Mesodermal cell (in vitro differentiated cells): Measurements from ENCODE around the gene NRXN2.

Source experiments
- H3K27ac ChIP-seq: 2 replicates; pipeline ENCODE4 v1.7.0; 2013; ENCODE audit warnings: mild to moderate bottlenecking, low read depth, low read length, moderate library complexity; ENCODE audit not compliant: severe bottlenecking
- H3K36me3 ChIP-seq: 2 replicates; pipeline ENCODE4 v1.7.1; 2013; ENCODE audit warnings: mild to moderate bottlenecking, low read length, moderate library complexity; ENCODE audit not compliant: control insufficient read depth, insufficient read depth
- H3K4me1 ChIP-seq: one replicate; pipeline ENCODE4 v1.7.1; 2013; ENCODE audit warnings: mild to moderate bottlenecking, low read length; ENCODE audit not compliant: insufficient read depth, control insufficient read depth, poor library complexity, severe bottlenecking
- H3K4me3 ChIP-seq: 2 replicates; pipeline ENCODE4 v1.7.0; 2013; ENCODE audit warnings: low read length, control low read depth, mild to moderate bottlenecking; ENCODE audit not compliant: insufficient read depth, poor library complexity, severe bottlenecking; ENCODE audit errors: extremely low read depth
- H3K9me3 ChIP-seq: 2 replicates; pipeline ENCODE4 v1.7.1; 2013; ENCODE audit warnings: mild to moderate bottlenecking, low read length, moderate library complexity; ENCODE audit not compliant: control insufficient read depth
- WGBS, 2 experiments: methylation state at CpG; one replicate each; pipeline ENCODE4 v1.1.5; 2013; ENCODE audit warnings: missing lambda C conversion rate in 2 of 2; ENCODE audit not compliant: insufficient coverage in 2 of 2; 5-methylcytosine and 5-hydroxymethylcytosine counted together

The NRXN2 gene

DNA sequence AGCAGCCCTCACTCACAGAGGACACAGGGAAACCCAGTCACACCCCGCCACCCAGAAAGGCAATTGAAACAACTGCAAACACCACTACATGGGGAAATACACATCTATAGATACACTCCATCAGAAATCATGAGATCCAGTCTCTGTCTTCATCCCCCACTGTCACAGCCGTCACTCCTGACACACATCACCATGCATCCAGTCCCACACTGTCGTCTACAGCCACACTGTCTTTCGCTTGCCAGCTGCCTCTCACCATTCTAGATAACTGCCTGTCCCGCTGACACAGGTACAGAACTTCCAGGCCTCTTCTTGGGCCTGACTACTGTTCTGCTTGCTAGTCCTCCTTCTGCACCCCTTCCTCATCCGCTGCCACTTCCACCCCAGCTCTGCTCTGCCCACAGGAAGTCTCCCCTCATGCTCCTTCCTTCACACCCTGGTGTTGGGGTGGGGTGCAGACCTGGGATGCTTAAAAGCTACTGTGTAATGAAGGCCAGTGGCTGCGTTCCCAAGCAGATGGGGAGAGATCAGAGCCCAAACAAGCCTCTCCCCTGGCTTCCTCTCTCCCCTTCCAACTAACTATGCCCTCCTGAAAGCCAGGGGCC is 89.3 kb downstream of the NRXN2 start:
- H3K36me3 ChIP-seq = no peaks in the 10 kb centered on the region
- H3K4me1 ChIP-seq = no peaks in the 10 kb centered on the region
- no peak overlapping the region for H3K27ac ChIP-seq
- no peak overlapping the region for H3K4me3 ChIP-seq
- H3K9me3 ChIP-seq = no peaks in the 10 kb centered on the region
- WGBS, 2 experiments = 87 to 91% methylated on average over 5 to 6 of the region's 7 CpGs

DNA sequence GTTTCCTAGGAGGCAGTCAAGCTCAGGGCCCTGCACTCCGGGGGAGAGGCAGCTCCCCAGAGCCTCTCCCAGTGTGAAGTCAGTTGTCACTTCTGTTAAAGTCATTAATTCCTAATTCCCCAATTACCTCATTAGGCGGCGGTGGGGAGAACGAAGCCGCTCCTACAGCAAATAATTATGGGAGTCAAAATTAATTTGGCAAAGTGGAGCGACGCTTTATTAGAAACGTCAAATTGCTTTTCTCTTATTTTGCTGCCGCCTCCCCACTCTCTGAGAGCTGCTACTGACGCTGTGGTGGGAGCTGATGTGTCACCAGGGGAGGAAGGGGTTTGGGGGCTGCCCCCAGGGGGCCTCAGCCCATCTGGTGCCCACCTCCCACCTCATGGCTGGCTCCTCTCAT is 90.3 kb downstream of the NRXN2 start:
- no peaks in the 10 kb centered on the region for H3K9me3 ChIP-seq
- 89 to 98% methylated on average over 5 of the region's 10 CpGs for WGBS, 2 experiments
- H3K27ac ChIP-seq = no peak overlapping the region
- no peak overlapping the region for H3K4me3 ChIP-seq
- H3K4me1 ChIP-seq = no peaks in the 10 kb centered on the region
- H3K36me3 ChIP-seq = no peaks in the 10 kb centered on the region

DNA sequence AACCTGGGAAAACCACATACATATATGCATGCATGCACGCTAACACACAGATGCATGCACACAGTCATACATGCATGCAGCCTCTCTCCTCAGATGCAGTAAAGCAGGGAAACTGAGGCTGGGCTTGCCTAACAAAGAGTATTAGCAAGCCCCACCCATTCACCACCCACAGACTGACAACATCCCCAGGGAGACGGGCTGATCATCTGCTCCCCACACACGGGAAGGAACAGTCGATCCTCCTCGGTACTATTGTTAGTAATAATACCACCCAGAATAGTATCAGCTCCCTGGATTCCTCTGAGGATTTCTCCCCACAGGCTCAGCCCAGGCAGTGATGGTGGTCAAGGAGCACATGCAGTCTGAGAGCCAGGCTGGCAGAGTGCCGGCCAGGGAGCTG is 90.8 kb downstream of the NRXN2 start:
- H3K36me3 ChIP-seq = no peaks in the 10 kb centered on the region
- no peak overlapping the region for H3K4me3 ChIP-seq
- WGBS, 2 experiments = 86 to 96% methylated on average over 6 of the region's 6 CpGs
- no peaks in the 10 kb centered on the region for H3K4me1 ChIP-seq
- no peak overlapping the region for H3K27ac ChIP-seq
- no peaks in the 10 kb centered on the region for H3K9me3 ChIP-seq

DNA sequence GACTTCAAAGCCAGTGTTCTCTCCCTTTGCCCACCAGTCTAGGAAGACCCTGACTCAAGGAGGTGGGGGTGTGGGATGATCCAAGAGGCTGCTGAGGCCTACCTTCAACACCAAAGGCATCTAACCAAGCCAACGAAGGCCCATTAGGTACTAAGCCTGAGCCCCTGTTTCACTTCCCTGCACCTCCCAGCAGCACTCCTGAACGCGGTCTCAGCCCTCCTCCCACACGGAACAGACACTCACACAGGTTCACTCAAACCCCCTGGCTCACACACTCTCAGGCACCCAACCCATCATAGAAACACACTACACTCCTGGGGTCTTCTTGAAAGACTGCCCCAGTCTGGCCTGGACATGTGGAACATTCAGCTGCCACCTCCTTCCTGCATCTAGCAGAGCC is 91.3 kb downstream of the NRXN2 start:
- 90 to 93% methylated on average over 4 of the region's 4 CpGs for WGBS, 2 experiments
- H3K4me1 ChIP-seq = no peaks in the 10 kb centered on the region
- H3K4me3 ChIP-seq = no peak overlapping the region
- H3K27ac ChIP-seq = no peak overlapping the region
- no peaks in the 10 kb centered on the region for H3K36me3 ChIP-seq
- no peaks in the 10 kb centered on the region for H3K9me3 ChIP-seq

DNA sequence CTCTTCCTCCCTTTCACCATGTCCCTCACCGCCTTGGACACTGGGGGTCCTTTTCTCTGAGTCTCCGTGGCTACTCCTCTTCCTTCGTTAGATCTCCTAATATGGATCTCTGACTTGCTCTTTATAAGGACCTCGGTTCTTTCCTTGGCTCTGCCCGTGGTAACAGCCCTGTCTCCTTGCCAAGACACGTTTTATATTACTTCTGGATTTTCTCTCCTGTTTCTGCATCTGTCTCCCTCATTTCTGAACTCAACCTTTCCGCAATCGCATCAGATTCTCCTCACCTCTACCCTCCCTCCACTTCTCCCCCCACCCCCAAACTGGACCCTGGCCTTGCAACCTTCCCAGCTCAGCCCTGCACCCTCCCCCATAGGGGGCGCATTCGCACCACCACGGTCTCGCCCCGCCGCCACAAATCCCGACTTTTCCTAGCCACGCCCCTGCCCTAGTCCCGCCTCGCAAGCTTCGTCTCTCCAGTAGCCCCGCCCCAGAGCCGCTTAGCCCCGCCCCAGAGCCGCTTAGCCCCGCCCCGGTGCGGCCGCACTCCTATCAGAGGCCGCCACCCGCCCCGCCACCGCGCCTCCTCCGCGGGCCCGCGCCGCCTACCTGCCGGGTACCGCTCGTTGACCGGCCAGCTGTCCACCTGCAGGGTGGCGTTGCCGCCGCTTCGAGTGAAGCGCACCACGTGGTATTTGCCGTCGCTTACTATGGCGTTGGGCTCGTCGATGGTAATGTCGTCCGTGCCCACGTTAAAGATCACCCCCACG is 93.0 kb downstream of the NRXN2 start:
- Histone ChIP-seq H3K27ac (no peak overlapping the region), H3K4me1 (no peaks in the 10 kb centered on the region), H3K36me3 (no peaks in the 10 kb centered on the region), H3K4me3 (no peak overlapping the region), H3K9me3 (no peaks in the 10 kb centered on the region)
- 72 to 77% methylated on average over 54 to 56 of the region's 56 CpGs for WGBS, 2 experiments

DNA sequence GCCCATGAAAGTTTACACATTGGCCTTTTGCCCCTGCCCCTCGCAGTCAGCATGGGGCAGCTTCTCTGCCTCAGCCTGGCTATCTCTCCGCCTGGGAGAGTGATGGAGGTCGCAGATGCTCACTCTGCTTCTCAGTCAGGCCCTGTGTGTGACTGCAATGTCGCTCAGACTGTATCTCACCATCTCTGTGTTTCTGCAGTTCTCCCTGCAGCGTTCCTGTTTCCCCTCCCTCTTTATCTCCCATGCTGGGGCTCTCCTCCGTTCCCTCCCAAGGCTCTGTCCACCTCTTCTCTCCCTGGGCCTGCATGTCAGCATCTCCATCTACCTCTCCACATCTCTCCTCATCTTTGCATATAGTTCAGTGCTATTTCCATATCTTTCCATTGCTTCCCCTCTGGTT is 93.9 kb downstream of the NRXN2 start:
- Histone ChIP-seq H3K4me1 (no peaks in the 10 kb centered on the region), H3K36me3 (no peaks in the 10 kb centered on the region), H3K27ac (no peak overlapping the region), H3K9me3 (no peaks in the 10 kb centered on the region), H3K4me3 (no peak overlapping the region)
- 81 to 82% methylated on average over 6 of the region's 6 CpGs for WGBS, 2 experiments

DNA sequence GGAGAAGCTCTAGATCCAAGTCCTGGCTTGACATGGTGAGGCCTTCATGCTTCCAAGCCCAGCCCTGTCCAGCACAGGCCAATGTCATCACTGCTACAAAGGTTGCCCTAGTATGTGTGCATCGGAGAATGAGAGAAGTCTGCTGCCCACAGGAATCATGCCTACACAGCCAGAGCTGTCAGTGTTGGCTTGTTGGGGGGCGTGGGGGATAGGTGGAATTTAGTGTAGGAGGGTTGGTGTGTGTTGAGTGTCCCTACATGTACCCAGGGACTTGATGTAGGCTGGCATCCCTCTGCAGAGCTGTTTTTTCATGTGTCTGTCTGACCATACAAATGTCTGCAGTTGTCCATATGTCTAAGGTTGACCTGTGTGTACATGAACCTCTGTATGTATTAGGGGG is 94.4 kb downstream of the NRXN2 start:
- no peaks in the 10 kb centered on the region for H3K36me3 ChIP-seq
- no peaks in the 10 kb centered on the region for H3K9me3 ChIP-seq
- H3K27ac ChIP-seq = no peak overlapping the region
- no peak overlapping the region for H3K4me3 ChIP-seq
- 95% methylated on average over 2 of the region's 2 CpGs; no CpG with 5 or more reads in 1 of the 2 experiments for WGBS, 2 experiments
- H3K4me1 ChIP-seq = no peaks in the 10 kb centered on the region

DNA sequence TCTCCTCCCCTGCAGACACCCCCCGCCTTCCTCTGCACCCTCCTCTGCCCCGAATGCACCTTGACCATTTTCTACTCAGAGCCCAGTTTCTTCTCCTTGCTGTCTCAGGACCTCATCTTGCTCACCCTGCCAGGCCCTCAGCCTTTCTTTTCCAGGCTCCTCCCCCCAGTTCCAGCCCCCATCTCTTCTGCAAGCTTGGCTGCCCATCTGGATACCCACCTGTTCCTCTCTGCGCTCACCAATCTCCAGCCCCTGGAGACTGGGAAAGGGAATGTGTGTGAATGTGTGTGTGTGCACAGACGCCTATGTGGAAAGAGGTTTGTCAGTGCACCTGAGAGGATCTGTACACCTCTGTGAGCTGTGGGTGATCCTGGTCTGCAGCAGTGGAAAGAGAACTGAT is 95.6 kb downstream of the NRXN2 start:
- Histone ChIP-seq H3K27ac (no peak overlapping the region), H3K36me3 (no peaks in the 10 kb centered on the region), H3K9me3 (no peaks in the 10 kb centered on the region), H3K4me1 (no peaks in the 10 kb centered on the region), H3K4me3 (no peak overlapping the region)
- 93 to 100% methylated on average over 2 of the region's 4 CpGs for WGBS, 2 experiments

DNA sequence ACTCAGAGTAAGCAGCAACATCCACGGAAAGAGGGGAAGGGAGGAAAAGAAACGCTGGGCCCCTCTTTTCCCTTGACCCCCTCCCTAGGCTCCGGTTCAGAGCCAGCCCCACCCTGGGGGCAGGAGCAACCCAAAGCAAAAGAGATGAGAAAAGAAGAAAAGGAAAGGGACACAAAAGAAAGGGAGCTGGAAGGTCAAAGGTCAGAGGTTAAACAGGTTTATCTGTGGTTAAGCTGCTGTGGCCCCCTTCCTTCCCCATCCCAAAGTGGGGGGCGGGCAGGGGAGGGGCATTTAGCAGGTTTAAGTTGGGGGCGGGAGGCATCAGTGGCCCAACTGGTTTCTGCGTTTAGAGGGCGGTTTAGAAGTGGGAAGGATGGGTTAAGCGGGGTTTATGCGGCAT is 96.4 kb downstream of the NRXN2 start:
- H3K4me3 ChIP-seq = no peak overlapping the region
- no peaks in the 10 kb centered on the region for H3K36me3 ChIP-seq
- no peaks in the 10 kb centered on the region for H3K9me3 ChIP-seq
- 90 to 92% methylated on average over 3 to 4 of the region's 9 CpGs for WGBS, 2 experiments
- no peak overlapping the region for H3K27ac ChIP-seq
- no peaks in the 10 kb centered on the region for H3K4me1 ChIP-seq

DNA sequence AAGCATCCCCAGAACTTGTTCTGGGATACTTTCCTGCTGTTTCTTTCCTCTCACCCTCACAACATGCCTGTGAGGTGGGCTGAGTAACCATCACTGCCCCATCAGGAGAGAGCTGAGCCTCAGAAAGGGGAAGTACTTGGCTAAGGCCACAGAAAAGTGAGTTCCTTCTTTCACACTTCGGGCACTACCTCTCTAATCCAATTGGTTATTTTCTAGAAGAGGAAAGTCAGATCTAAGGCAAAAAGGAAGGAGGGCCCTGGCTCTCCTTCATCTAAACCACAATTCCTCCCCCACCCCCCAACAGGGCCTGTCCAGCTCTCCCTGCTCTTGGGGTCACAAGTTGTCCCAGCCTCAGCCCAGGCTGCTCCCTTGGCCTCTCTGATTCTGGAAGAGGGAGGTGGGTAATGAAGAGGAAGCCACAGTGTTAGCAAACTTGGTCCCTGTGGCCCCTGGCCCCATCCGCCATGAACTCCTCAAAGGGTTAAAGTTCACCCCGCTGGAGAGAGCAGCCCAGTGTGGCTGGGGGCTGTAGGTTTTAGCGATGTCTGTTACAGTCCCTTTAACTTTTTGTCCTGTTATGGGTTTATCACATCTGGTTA is 98.0 kb downstream of the NRXN2 start:
- WGBS, 2 experiments = 89 to 95% methylated on average over 3 of the region's 4 CpGs
- H3K36me3 ChIP-seq = no peaks in the 10 kb centered on the region
- no peak overlapping the region for H3K27ac ChIP-seq
- H3K4me3 ChIP-seq = no peak overlapping the region
- H3K4me1 ChIP-seq = peaks cover 9% of the 10 kb centered on the region
- H3K9me3 ChIP-seq = no peaks in the 10 kb centered on the region

DNA sequence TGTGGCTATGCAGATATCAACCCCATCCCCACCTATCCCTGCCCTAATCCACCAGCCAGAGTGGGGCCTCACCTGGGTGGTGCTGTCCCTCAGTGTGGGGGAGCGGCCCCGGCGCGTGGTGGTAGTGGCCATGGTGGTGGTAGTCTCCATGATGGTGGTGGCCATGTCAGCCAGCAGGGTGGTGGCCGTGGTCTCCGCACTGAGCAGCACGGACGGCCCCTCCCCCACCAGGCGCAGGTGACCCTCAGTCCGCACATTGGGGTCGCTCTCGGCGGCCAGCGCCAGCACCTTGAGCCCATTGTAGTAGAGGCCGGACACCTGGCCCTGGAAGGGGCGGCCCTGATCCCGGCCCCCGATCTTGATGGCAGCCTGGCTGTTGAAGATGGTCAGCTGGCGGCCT is 100.3 kb downstream of the NRXN2 start:
- WGBS, 2 experiments = 95 to 96% methylated on average over 15 to 19 of the region's 19 CpGs
- Histone ChIP-seq H3K36me3 (no peaks in the 10 kb centered on the region), H3K4me3 (no peak overlapping the region), H3K27ac (no peak overlapping the region), H3K4me1 (peaks cover 14% of the 10 kb centered on the region), H3K9me3 (no peaks in the 10 kb centered on the region)
